ENCODE results near the gene DNASE1. TPM values are rescaled to one million over a fixed set of nuclear protein-coding genes. Genes with fewer than 3 reads are reported as not detected.

The DNASE1 gene
- total RNA-seq, 1 donor from 2014 or later = 48.7 TPM

GRCh38 chr16:3665508-3665907, 11.0 kb downstream of the DNASE1 start:
- Mint-ChIP-seq H3K4me3 (no peak overlapping the region), H3K4me1 (no peaks in the 10 kb centered on the region), H3K36me3 (peaks cover 41% of the 10 kb centered on the region), H3K27ac (no peak overlapping the region), H3K27me3 (ENCODE audit: low read depth) (no peaks in the 10 kb centered on the region), H3K9me3 (no peaks in the 10 kb centered on the region)
- no peak for TF ChIP-seq CTCF (IDR thresholded peaks at IDR 0.05; ENCODE audit: unreplicated experiment)
- DNase-seq (ENCODE audit: low spot score in 2 of 2, unreplicated experiment in 2 of 2) = no peak

DNA sequence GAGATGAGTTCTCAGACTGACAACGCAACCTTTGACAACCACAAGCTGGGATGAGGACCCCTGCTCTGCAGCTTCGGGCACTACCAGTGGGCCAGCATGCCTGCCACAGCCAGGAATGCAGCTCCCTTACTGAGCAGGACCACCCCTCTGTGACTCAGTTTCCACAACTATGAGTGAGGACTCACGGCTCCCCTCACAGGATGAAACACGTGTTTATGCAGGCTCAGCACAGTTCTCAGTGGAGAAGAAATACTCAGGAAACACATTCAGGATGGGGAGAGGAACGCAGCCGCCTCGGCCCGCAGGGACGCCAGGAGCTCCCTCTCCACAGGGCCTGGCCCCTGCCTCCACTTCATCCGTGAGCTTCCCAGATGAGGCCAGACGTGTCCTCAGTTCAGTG, 14.1 kb downstream of the DNASE1 start:
- TF ChIP-seq CTCF (IDR thresholded peaks at IDR 0.05; ENCODE audit: unreplicated experiment) = no peak
- H3K36me3 Mint-ChIP-seq = peaks cover 48% of the 10 kb centered on the region
- no peaks in the 10 kb centered on the region for H3K9me3 Mint-ChIP-seq
- no peak overlapping the region for H3K4me3 Mint-ChIP-seq
- H3K27me3 Mint-ChIP-seq (ENCODE audit: low read depth) = no peaks in the 10 kb centered on the region
- no peak for DNase-seq (ENCODE audit: low spot score in 2 of 2, unreplicated experiment in 2 of 2)
- no peak overlapping the region for H3K27ac Mint-ChIP-seq
- no peaks in the 10 kb centered on the region for H3K4me1 Mint-ChIP-seq

DNA sequence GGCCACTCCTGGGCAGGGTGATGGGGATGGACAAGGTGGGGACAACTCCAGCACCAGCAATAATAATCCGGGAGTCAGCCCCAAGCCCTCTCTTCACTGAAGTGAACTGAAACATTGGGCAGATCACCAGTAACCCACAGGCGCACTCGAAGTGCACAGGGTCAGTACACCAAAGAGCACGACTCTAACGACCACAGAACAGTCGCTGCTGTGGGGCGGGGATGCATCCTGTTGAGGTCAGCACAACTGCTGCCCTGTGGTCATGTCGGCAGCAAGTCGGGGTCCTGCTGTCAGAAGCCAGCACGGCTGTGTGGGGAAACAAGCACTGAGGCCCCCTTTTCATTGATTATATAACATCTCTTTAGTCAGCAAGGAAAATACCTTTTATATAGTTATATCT, 14.6 kb downstream of the DNASE1 start:
- DNase-seq (ENCODE audit: low spot score in 2 of 2, unreplicated experiment in 2 of 2) = no peak
- no peaks in the 10 kb centered on the region for H3K4me1 Mint-ChIP-seq
- no peak for TF ChIP-seq CTCF (IDR thresholded peaks at IDR 0.05; ENCODE audit: unreplicated experiment)
- no peak overlapping the region for H3K4me3 Mint-ChIP-seq
- peaks cover 48% of the 10 kb centered on the region for H3K36me3 Mint-ChIP-seq
- no peaks in the 10 kb centered on the region for H3K27me3 Mint-ChIP-seq (ENCODE audit: low read depth)
- no peak overlapping the region for H3K27ac Mint-ChIP-seq
- H3K9me3 Mint-ChIP-seq = no peaks in the 10 kb centered on the region

- H3K27ac Mint-ChIP-seq = no peak overlapping the region
- DNase-seq (ENCODE audit: low spot score in 2 of 2, unreplicated experiment in 2 of 2) = no peak
- no peaks in the 10 kb centered on the region for H3K9me3 Mint-ChIP-seq
- TF ChIP-seq CTCF (IDR thresholded peaks at IDR 0.05; ENCODE audit: unreplicated experiment) = no peak
- H3K27me3 Mint-ChIP-seq (ENCODE audit: low read depth) = no peaks in the 10 kb centered on the region
- H3K36me3 Mint-ChIP-seq = peaks cover 50% of the 10 kb centered on the region
- no peak overlapping the region for H3K4me3 Mint-ChIP-seq
- no peaks in the 10 kb centered on the region for H3K4me1 Mint-ChIP-seq
Measured at GRCh38 chr16:3670711-3671110, 16.2 kb downstream of the DNASE1 start.

GRCh38 chr16:3671424-3671823, 16.9 kb downstream of the DNASE1 start:
- H3K36me3 Mint-ChIP-seq = peaks cover 46% of the 10 kb centered on the region
- no peaks in the 10 kb centered on the region for H3K9me3 Mint-ChIP-seq
- TF ChIP-seq CTCF (IDR thresholded peaks at IDR 0.05; ENCODE audit: unreplicated experiment) = no peak
- no peaks in the 10 kb centered on the region for H3K27me3 Mint-ChIP-seq (ENCODE audit: low read depth)
- no peak for DNase-seq (ENCODE audit: low spot score in 2 of 2, unreplicated experiment in 2 of 2)
- no peak overlapping the region for H3K27ac Mint-ChIP-seq
- H3K4me1 Mint-ChIP-seq = no peaks in the 10 kb centered on the region
- no peak overlapping the region for H3K4me3 Mint-ChIP-seq

- DNase-seq (ENCODE audit: low spot score in 2 of 2, unreplicated experiment in 2 of 2) = no peak
- no peaks in the 10 kb centered on the region for H3K4me1 Mint-ChIP-seq
- no peak overlapping the region for H3K4me3 Mint-ChIP-seq
- H3K27ac Mint-ChIP-seq = no peak overlapping the region
- no peak for TF ChIP-seq CTCF (IDR thresholded peaks at IDR 0.05; ENCODE audit: unreplicated experiment)
- peaks cover 47% of the 10 kb centered on the region for H3K36me3 Mint-ChIP-seq
- no peaks in the 10 kb centered on the region for H3K9me3 Mint-ChIP-seq
- no peaks in the 10 kb centered on the region for H3K27me3 Mint-ChIP-seq (ENCODE audit: low read depth)
Measured at GRCh38 chr16:3672571-3673041, 18.1 kb downstream of the DNASE1 start.

Measured in mesothelial cell of epicardium (in vitro differentiated cells).